GM21786 (cell line): ENCODE results near the gene ADCY2.

Experiments
- ATAC-seq: cut with Tn5 transposase; IDR thresholded peaks from one replicate; pipeline ENCODE4 v1.9.1; 2021; ENCODE audit not compliant: unreplicated experiment

ADCY2 gene

GRCh38 chr5:7816535-7816901 lies 420.6 kb downstream of the ADCY2 start:
- ATAC-seq: no peak

- ATAC-seq: no peak
Observed at GRCh38 chr5:7822449-7822848, 426.5 kb downstream of the ADCY2 start.

GRCh38 chr5:7823594-7823993 lies 427.7 kb downstream of the ADCY2 start:
- no peak for ATAC-seq

- no peak for ATAC-seq
Observed at GRCh38 chr5:7824995-7825394, 429.1 kb downstream of the ADCY2 start.

GRCh38 chr5:7825630-7826029 lies 429.7 kb downstream of the ADCY2 start:
- no peak for ATAC-seq

- ATAC-seq: no peak
Observed at GRCh38 chr5:7827610-7828009, 431.7 kb downstream of the ADCY2 start.

- ATAC-seq: no peak
Observed at GRCh38 chr5:7828269-7828668, 432.3 kb downstream of the ADCY2 start.

GRCh38 chr5:7834982-7835381 lies 439.0 kb downstream of the ADCY2 start:
- ATAC-seq: no peak

- ATAC-seq: no peak
Observed at GRCh38 chr5:7837403-7837802, 441.5 kb downstream of the ADCY2 start.

- no peak for ATAC-seq
Observed at GRCh38 chr5:7842531-7842930, 446.6 kb downstream of the ADCY2 start.

GRCh38 chr5:7844901-7845300 lies 449.0 kb downstream of the ADCY2 start:
- no peak for ATAC-seq

- ATAC-seq: no peak
Observed at GRCh38 chr5:7845557-7845956, 449.6 kb downstream of the ADCY2 start.

GRCh38 chr5:7846327-7846726 lies 450.4 kb downstream of the ADCY2 start:
- no peak for ATAC-seq

GRCh38 chr5:7848296-7848695 lies 452.4 kb downstream of the ADCY2 start:
- no peak for ATAC-seq

- ATAC-seq: no peak
Observed at GRCh38 chr5:7849681-7850394, 453.9 kb downstream of the ADCY2 start.

- no peak for ATAC-seq
Observed at GRCh38 chr5:7850395-7851239, 454.7 kb downstream of the ADCY2 start, which contains the start of gene CFAP90. Gene CFAP90 (minus strand): TSS chr5:7851133. CDS start chr5:7851021, 112 bp downstream.

- no peak for ATAC-seq
Observed at GRCh38 chr5:7851240-7851592, 455.3 kb downstream of the ADCY2 start.

GRCh38 chr5:7851617-7852289 lies 455.8 kb downstream of the ADCY2 start:
- no peak for ATAC-seq

GRCh38 chr5:7852542-7852941 lies 456.6 kb downstream of the ADCY2 start:
- ATAC-seq: no peak

- ATAC-seq: no peak
Observed at GRCh38 chr5:7852988-7853387, 457.1 kb downstream of the ADCY2 start.

- ATAC-seq: no peak
Observed at GRCh38 chr5:7855611-7856010, 459.7 kb downstream of the ADCY2 start.

GRCh38 chr5:7856855-7857254 lies 460.9 kb downstream of the ADCY2 start:
- peak; percentile 38 for ATAC-seq
